Measurements from ENCODE around the gene RAD51B.

The RAD51B gene

DNA sequence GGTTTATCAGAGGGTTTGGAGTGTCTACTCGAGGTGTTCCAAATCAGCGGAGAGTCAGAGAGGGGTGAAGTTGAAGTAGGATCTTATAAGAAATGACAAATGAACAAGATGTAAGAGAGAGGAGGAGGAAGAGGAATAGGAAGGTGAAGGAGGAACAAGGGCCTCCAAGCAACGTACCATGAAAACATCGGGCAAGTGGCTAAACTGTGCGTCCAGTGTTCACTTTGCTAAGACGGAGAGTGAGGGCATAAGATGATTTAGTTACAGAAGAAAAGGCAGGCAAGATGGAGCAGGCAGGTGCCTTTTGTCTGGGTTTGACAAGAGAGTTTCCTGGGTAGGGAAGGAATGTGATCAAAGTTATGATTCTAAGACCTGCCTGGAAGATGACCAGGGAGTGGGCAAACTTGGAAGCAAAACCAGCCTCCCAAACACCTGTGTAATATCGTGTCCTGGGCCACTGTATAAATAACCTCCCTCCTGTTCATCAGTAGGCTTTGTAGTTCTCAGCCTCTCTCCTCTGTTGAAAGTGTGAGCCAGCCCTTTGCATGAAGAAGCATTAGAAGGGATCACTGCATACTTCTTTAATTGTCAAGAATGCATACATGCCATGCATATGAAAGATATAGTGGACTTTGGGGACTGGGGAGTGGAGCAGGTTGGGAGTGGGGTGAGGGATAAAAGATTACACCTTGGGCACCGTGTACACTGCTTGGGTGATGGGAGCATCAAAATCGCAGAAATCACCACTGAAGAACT is 861.9 kb downstream of the RAD51B start:
- Histone ChIP-seq H3K9me3 (ENCODE audit: control insufficient read depth, insufficient read depth, low read depth, low read length) (no peaks in the 10 kb centered on the region), H3K27ac (ENCODE audit: extremely low read depth, low read depth, low read length) (no peak overlapping the region), H3K4me3 (ENCODE audit: low read depth, low read length) (no peak overlapping the region), H3K4me1 (ENCODE audit: control insufficient read depth, insufficient read depth, low read length) (no peaks in the 10 kb centered on the region), H3K36me3 (ENCODE audit: control insufficient read depth in 2 of 2, insufficient read depth in 1 of 2, low read length in 2 of 2) (no peaks in the 10 kb centered on the region)
- POLR2A ChIA-PET = no interaction called here
- CTCF ChIA-PET = no interaction called here
- TF ChIP-seq, protein P1, sequence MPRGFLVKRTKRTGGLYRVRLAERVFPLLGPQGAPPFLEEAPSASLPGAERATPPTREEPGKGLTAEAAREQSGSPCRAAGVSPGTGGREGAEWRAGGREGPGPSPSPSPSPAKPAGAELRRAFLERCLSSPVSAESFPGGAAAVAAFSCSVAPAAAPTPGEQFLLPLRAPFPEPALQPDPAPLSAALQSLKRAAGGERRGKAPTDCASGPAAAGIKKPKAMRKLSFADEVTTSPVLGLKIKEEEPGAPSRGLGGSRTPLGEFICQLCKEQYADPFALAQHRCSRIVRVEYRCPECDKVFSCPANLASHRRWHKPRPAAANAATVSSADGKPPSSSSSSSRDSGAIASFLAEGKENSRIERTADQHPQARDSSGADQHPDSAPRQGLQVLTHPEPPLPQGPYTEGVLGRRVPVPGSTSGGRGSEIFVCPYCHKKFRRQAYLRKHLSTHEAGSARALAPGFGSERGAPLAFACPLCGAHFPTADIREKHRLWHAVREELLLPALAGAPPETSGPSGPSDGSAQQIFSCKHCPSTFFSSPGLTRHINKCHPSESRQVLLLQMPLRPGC (tag by site-specific recombination; IDR thresholded peaks at IDR 0.05) = no peak
- TF ChIP-seq, protein P2, sequence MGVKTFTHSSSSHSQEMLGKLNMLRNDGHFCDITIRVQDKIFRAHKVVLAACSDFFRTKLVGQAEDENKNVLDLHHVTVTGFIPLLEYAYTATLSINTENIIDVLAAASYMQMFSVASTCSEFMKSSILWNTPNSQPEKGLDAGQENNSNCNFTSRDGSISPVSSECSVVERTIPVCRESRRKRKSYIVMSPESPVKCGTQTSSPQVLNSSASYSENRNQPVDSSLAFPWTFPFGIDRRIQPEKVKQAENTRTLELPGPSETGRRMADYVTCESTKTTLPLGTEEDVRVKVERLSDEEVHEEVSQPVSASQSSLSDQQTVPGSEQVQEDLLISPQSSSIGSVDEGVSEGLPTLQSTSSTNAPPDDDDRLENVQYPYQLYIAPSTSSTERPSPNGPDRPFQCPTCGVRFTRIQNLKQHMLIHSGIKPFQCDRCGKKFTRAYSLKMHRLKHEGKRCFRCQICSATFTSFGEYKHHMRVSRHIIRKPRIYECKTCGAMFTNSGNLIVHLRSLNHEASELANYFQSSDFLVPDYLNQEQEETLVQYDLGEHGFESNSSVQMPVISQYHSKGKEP (tag by site-specific recombination; IDR thresholded peaks at IDR 0.05) = no peak
- TF ChIP-seq ZNF239 (tag by site-specific recombination; IDR thresholded peaks at IDR 0.05) = no peak
- no peak for TF ChIP-seq ZNF600 (tag by site-specific recombination; IDR thresholded peaks at IDR 0.05)
- TF ChIP-seq MYNN (tag by site-specific recombination; IDR thresholded peaks at IDR 0.05; ENCODE audit: borderline replicate concordance) = no peak
- no peak for TF ChIP-seq ZNF792 (tag by site-specific recombination; IDR thresholded peaks at IDR 0.05)
- TF ChIP-seq ZNF626 (tag by site-specific recombination; IDR thresholded peaks at IDR 0.05) = no peak
- TF ChIP-seq MZF1 (tag by site-specific recombination; IDR thresholded peaks at IDR 0.05; ENCODE audit: borderline replicate concordance) = no peak
- TF ChIP-seq ZNF777 (tag by site-specific recombination; IDR thresholded peaks at IDR 0.05; ENCODE audit: borderline replicate concordance) = no peak
- no peak for TF ChIP-seq ZNF16 (tag by site-specific recombination; IDR thresholded peaks at IDR 0.05; ENCODE audit: low read depth)

DNA sequence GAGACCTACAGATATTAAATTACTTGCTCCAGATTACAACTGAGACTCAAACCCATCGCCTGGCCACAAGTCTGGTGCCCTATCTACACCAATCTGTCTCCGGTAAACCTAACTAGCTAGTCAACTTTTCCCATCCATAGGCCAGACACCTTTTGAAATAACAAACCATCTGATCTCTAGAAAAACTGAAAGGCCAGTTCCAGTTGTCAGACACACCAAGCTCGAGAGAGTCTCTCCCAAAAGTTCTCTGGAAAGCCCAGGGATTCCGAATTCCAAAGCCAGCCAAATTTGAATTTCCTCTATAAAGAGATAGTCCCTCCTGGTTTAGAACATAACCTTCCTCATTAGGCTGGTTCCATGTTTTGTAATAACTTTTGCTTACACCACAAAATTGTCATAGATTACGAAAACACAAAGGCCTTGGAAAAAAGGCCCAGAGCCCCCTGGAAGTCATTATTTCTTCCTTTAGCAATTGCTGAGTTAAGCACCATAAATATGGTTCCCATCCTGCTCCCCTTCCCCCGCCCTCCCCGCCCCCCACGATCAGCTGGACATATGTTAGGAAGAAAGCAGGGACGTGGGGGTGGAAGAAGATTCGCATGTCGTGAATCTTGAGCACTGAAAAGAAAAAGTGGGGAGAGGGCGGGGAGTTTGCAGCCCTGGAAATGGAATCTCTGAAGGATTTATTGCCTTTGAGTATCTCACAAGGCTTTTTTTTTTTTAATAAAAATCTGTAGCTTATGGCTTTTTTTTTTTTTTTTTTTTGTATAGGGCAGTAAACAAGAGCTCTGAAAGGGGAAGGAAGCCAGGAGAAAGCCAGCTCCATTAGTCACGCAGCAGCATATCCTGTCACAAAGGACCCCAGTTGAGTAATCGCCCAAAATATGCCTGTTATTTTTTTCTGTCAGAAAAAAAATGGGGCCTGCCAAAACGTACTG is 862.9 kb downstream of the RAD51B start:
- Histone ChIP-seq H3K9me3 (ENCODE audit: control insufficient read depth, insufficient read depth, low read depth, low read length) (no peaks in the 10 kb centered on the region), H3K4me3 (ENCODE audit: low read depth, low read length) (no peak overlapping the region), H3K36me3 (ENCODE audit: control insufficient read depth in 2 of 2, insufficient read depth in 1 of 2, low read length in 2 of 2) (no peaks in the 10 kb centered on the region), H3K27ac (ENCODE audit: extremely low read depth, low read depth, low read length) (no peak overlapping the region), H3K4me1 (ENCODE audit: control insufficient read depth, insufficient read depth, low read length) (no peaks in the 10 kb centered on the region)
- no peak for TF ChIP-seq ZNF658 (tag by site-specific recombination; IDR thresholded peaks at IDR 0.05)
- TF ChIP-seq ZNF335 (tag by site-specific recombination; conservative IDR thresholded peaks at IDR 0.05) = peak; percentile 45; the same call in 1 of the 2 replicates
- CTCF ChIA-PET = interaction anchor here (0.6 to 1.2 kb wide), 2 partner anchors 10 to 161 kb away, joined by 3 read pairs; no protein-coding TSS in a partner anchor
- POLR2A ChIA-PET = no interaction called here

DNA sequence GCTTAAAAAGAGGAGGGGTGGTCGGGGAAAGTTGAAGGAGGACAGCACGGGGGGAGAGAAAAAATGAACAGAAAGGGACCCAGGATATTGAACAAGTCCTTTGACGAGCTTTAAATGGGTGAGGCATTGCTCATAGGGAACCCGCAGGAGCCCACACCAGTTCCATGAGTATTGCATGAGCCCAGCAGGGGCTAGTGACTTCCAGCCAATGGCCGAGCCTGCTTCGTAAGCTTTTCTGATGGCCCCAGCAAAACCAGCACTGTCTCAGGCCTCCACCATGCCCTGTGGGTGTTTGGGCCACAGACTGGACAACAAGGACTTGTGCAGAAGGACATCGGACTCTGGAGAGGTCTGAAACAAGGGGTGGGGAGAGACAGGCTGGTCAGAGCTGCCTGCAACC is 863.7 kb downstream of the RAD51B start:
- ChIA-PET POLR2A (no interaction called here), CTCF (interaction anchor here (0.6 to 1.2 kb wide), 2 partner anchors 9 to 161 kb away, joined by 3 read pairs; no protein-coding TSS in a partner anchor)
- Histone ChIP-seq H3K4me3 (ENCODE audit: low read depth, low read length) (no peak overlapping the region), H3K4me1 (ENCODE audit: control insufficient read depth, insufficient read depth, low read length) (no peaks in the 10 kb centered on the region), H3K9me3 (ENCODE audit: control insufficient read depth, insufficient read depth, low read depth, low read length) (no peaks in the 10 kb centered on the region), H3K27ac (ENCODE audit: extremely low read depth, low read depth, low read length) (no peak overlapping the region), H3K36me3 (ENCODE audit: control insufficient read depth in 2 of 2, insufficient read depth in 1 of 2, low read length in 2 of 2) (no peaks in the 10 kb centered on the region)
- TF ChIP-seq ZNF600 (tag by site-specific recombination; IDR thresholded peaks at IDR 0.05) = no peak
- no peak for TF ChIP-seq GLI4 (tag by site-specific recombination; IDR thresholded peaks at IDR 0.05)
- TF ChIP-seq ZNF785 (tag by site-specific recombination; IDR thresholded peaks at IDR 0.05) = no peak
- no peak for TF ChIP-seq ZNF121 (tag by site-specific recombination; IDR thresholded peaks at IDR 0.05)
- TF ChIP-seq ZNF19 (tag by site-specific recombination; IDR thresholded peaks at IDR 0.05; ENCODE audit: low read depth) = no peak
- TF ChIP-seq ZFP37 (tag by site-specific recombination; IDR thresholded peaks at IDR 0.05) = no peak

Data from HEK293 (cell line).